ELR (cell line): Measurements from ENCODE around the gene PTGER4.
"Not testable (repeated sequence)": the region's sequence is repeated elsewhere in the genome, so short reads cannot be mapped to it uniquely, and the experiment has no call there.

Experiments used
- DNase-seq: peaks from one replicate; pipeline ENCODE4 v3.0.0-alpha.2; 2015; ENCODE audit warnings: low read depth

PTGER4 gene

GRCh38 chr5:40679913-40680681, at the start of gene PTGER4:
Gene PTGER4, plus strand, starts transcription at chr5:40679915. Its CDS starts 1,079 bp downstream, at chr5:40680994.
- peak; percentile 39 for DNase-seq

DNA sequence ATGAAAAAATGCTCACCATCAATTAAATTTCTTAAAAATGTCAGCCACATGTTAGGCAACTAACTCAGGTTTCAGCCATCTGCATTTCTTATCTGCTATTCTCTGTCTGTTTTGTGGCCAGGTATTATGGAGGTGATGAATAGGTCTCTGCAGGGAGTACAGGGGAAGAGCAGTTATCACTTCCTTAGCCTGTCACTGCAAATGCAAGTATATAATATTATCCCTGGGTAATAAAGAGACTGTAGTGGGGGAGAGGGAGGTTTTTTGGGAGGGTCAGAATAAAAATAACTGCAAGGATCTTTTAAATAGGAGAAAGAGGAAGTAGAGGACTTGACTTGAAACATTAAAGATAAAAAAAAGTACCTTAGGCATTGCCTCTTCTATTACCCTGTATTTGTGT, 49.6 kb upstream of the PTGER4 start:
- no peak for DNase-seq

DNA sequence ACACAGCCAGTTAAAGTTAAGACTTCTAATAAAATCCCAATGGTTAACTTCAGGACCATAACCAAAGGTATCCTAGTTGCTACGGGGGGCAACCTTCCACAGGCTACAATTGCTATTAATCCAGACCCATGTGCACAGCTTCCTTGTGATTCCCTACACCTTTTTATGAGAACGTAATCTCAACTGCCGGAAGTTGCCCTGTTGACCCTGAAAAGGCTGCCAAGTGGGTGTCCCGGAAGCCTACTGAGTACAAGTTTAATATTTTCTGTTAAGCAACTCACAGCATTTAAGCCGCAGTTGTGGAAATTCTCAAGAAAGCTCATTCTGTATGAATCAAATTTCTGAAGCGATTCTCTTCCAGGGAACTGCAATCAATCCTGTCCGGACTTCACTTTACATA, 48.5 kb upstream of the PTGER4 start:
- no peak for DNase-seq

GRCh38 chr5:40634154-40634553, 45.6 kb upstream of the PTGER4 start:
- no peak for DNase-seq

GRCh38 chr5:40634593-40634992, 45.1 kb upstream of the PTGER4 start:
- no peak for DNase-seq

GRCh38 chr5:40639531-40639930, 40.2 kb upstream of the PTGER4 start:
- not testable (repeated sequence) for DNase-seq

DNA sequence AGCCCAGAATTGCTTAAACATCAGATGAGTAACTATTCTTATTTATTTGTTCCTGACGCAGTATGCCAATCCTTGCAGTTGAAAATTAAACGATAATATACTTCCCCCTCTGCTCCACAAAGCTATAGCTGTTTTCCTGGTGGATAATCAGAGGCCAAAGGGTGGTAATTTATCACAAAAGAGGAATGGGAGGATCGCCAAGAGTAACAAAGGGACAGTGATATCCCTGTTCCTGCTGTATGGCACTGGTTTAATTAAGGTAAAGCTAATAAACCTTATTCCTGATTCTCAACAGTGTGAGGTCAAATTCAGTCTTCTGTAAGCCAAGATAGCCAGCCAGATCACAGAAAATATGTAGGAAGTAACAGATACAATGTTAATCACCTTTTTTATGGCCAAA, 33.4 kb upstream of the PTGER4 start:
- no peak for DNase-seq

DNA sequence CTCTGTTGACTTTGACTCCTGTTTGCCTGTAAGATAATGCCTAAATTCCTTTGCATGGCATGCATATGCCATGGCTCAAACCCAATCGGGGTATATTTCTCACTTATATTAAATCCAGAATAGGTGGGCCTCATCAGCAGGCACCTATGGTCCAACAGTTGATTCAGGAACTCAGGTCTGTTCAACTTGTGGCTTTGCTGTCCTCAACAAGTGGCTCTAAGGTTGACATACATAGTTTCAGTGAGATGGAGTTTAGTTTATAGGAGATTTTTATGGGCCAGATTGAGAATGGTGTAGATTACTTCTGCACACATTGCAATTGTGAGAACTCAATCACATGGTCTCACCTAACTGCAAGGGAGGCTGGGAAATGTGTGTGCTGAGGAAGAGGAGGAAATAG, 31.6 kb upstream of the PTGER4 start:
- no peak for DNase-seq

GRCh38 chr5:40649463-40650030, 30.2 kb upstream of the PTGER4 start:
- no peak for DNase-seq

- no peak for DNase-seq
Observed at GRCh38 chr5:40651201-40651600, 28.5 kb upstream of the PTGER4 start.

DNA sequence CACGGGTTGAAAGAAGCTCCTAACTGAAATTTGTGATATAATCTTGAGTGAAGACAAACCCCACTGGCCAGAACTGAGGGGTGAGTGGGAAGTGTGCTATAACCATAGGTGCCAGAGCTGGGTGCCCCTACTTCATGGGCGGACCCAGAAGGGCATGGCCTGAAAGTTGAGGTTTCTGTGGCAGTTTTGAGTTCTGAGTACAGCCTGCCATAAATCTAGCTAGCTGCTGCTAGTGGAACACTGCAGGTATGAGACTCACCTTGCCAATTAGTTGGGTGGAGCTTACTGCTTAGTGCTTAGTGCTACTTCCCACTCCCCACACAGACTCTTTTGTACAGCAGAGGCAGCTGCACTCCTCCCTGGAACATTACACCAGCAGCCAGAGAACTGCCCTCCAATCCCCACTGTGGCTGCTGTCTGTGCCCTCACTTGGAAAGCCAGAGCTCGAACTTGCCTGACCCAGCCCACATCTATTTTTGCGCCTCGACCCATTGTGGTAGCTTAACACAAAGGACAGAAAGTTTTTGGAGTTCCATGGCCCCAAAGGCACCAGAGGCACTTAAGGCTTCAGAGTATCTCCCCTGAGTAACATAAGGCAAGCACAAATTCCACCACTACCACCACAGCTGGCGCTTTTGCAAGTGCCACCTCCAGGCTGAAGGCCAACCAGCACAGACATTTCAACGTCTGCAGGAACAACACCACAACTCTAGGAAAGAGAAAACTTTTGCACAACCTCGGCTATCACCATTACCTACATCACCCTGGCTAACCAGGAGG, 27.1 kb upstream of the PTGER4 start:
- no peak for DNase-seq

DNA sequence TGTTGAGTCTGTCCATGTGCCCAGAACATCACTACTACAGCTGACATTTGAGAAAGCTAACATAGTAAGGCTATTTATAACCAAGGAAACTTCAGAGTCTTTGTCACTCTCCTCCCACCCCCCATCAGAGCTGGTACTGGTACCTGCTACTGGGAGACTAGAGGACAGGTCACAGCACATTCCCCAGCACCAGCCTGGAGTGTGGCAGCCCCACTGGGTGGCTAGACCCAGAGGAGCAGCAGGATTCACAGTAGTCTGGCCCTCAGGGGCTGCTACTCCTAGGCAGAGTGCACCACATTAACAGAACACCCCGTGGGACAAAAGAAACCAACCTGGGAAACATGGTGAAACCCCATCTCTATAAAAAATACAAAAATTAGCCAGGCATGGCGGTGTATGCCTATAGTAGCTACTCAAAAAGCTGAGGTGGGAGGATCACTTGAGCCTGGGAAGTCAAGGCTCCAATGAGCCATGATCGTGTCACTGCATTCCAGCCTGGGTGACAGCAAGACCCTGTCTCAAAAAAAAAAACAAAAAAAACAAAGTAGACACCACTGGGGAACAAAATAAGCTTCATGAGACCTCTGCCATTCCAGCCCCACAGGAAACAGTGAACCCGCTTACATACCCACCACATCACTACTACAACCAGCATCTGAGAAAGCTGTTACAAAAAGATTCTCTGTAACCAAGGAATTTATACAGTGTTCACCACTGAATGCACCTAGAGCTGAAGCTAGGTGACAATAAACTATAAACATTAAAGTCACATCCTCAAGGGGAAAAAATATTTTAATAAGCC, 26.3 kb upstream of the PTGER4 start:
- DNase-seq: no peak

DNA sequence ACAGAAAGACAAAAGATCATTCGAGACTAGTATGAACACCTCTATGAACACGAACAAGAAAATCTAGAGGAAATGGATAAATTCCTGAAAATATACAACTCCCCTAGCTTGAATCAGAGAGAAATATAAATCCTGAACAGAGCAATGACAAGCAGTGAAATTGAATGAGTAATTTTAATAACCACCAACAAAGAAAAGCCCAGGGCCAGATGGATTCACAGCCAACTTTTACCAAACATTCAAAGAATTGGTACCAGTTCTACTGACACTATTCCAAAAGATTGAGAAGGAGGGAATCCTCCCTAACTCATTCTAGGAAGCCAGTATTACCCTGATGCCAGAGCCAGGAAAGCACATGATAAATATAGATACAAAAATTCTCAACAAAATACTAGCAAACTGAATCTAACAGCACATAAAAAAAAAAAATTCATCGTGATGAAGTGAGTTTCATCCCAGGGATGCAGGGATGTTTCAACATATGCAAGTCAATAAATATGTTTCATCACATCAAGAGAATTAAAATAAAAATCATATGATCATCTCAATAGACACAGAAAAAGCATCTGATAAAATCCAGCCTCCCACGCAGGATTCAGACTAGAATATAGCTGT, 25.2 kb upstream of the PTGER4 start:
- DNase-seq: peak; percentile 25

GRCh38 chr5:40655138-40655537, 24.6 kb upstream of the PTGER4 start:
- no peak for DNase-seq

- DNase-seq: peak; percentile 28
Observed at GRCh38 chr5:40656091-40656490, 23.6 kb upstream of the PTGER4 start.

GRCh38 chr5:40656766-40657165, 22.9 kb upstream of the PTGER4 start:
- DNase-seq: peak; percentile 17

DNA sequence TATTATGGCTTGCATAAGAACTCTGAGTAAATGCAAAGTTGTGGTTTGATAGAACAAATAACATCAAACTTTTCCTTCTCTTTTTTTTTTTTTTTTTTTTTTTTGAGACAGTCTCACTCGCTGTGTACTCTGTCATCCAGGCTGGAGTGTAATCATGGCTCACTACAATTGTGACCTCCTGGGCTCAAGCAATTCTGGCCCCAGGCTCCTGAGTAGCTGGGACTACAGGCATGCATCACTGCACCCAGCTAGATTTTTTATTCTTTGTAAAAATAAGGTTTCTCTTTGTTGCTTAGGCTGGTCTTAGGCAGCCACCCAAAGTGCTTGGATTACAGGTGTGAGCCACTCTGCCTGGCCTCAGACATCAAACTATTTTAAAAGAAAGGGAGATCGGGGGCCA, 19.0 kb upstream of the PTGER4 start:
- no peak for DNase-seq

DNA sequence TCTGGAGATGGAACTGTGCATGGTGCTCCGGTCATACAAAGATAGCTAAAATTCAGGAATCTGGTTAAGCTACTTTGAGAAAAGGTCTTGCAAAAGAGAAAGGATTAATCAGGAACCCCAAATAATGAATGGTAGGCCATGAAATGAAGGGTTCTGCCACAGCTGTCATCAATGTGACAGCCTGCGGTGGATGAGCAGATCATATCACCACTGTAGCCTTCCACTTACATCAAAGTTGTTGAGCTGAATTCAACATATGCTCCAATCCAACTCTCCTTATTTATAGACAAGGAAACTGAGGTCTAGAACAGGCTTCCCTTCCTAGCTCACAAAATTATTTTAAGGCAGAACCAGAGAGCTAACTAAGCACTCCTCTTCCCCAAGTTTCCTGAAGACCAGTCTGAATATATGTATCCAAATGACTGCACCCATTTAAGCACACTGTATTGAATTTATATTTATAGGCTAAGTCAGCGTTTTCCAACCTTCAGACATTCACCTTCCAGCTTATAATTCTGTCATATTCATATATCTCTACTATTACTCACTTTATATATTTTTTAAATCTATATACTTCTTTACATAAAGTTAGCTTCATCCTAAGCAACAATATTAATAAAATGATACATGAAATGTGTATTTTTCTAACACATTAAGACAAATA, 13.9 kb upstream of the PTGER4 start:
- no peak for DNase-seq

GRCh38 chr5:40666657-40667056, 13.1 kb upstream of the PTGER4 start:
- DNase-seq: no peak

DNA sequence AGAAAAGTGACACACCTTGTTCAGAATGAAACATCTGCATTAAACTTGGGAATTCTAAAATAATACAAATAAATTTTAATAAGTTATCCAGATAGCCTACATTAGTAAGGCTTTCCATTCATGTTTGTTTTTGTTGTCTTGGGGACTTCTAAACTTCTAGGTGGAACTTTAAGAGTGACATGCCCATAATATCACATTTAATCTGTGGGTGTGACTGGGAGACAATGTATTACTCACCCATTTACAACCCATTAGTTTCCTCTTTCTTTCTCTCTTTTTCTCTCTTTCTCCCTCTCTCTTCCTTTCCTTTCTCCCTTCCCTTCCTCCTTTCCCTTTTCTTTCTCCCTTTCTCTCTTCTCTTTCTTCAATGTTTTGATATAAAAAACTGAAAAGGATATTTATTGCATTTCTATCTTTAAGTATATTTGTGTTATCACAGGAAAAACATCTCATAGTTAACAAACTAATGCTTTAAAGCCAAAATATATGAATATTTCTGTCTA, 12.5 kb upstream of the PTGER4 start:
- DNase-seq: no peak
